Measurements from ENCODE around the gene DYNC1I1.

DYNC1I1 gene

DNA sequence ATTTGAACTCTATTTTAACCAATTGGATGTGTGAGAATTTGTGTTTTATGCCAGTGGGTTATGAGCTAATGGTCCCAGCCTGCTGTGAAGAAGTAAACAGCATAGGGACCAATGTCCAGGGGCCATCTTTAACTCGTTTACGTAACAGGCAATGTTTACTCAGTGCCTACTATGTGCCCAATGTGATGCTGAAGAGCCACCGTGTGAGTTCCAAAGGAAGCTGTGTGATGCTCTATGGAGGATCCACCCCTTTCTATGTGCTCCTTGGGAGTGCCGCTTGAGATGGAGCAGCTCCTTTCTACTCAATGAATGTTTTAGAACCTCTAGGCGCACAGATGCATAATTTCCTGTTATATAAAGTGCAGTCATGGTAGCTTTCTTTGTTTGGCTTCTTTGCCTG is 21.3 kb downstream of the DYNC1I1 start:
- DNase-seq = no peak

- no peak for DNase-seq
Measured at GRCh38 chr7:95794917-95795515, 22.7 kb downstream of the DYNC1I1 start.

GRCh38 chr7:95796617-95797016 is 24.3 kb downstream of the DYNC1I1 start:
- no peak for DNase-seq

DNA sequence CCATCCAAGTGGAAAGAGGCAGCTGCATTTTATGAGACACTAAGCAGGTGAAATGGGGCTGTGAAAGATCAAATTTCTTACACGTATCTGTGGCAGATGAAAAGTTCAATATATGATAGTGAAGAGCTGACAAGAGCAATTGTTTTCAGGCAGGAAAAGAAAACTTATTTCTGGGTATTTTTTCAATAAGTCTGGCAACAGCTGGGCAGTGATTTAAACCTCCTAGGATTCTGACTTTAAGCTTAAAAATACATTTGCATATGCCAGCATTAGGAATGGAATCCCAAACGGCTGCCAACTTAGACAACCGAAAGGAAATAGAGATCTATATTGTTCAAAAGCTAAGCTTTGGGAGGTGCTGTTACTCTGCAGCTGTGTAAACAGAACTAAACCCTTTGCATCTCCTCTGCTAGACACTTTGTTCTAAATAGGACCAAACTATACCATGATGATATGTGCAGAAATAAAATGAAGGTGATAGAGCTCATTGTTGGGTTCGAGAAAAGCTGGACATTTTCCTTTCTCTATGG is 26.1 kb downstream of the DYNC1I1 start:
- DNase-seq = no peak

GRCh38 chr7:95800787-95801186 is 28.4 kb downstream of the DYNC1I1 start:
- no peak for DNase-seq

- no peak for DNase-seq
Measured at GRCh38 chr7:95802270-95802669, 29.9 kb downstream of the DYNC1I1 start.

GRCh38 chr7:95804052-95804451 is 31.7 kb downstream of the DYNC1I1 start:
- DNase-seq = no peak

- DNase-seq = no peak
Measured at GRCh38 chr7:95805909-95806308, 33.6 kb downstream of the DYNC1I1 start.

DNA sequence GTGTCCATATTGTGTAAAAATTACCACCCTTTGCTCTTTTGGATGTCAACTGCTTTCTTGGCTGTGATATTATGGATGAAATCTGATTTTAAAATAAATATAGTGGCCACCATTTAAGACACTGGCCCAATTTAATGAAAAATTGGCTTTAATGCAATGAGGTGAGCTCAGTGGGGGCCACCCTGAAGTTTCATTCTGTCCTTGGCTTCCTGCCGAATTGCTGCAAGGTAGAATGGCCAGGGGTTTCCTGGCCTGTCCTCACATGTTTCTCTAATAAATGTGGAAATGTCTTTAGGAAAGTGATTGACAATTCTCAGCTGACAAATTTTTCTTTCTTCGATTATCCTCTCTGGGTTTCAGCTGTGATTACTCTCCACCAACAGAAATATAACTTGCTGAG is 36.0 kb downstream of the DYNC1I1 start:
- no peak for DNase-seq

DNA sequence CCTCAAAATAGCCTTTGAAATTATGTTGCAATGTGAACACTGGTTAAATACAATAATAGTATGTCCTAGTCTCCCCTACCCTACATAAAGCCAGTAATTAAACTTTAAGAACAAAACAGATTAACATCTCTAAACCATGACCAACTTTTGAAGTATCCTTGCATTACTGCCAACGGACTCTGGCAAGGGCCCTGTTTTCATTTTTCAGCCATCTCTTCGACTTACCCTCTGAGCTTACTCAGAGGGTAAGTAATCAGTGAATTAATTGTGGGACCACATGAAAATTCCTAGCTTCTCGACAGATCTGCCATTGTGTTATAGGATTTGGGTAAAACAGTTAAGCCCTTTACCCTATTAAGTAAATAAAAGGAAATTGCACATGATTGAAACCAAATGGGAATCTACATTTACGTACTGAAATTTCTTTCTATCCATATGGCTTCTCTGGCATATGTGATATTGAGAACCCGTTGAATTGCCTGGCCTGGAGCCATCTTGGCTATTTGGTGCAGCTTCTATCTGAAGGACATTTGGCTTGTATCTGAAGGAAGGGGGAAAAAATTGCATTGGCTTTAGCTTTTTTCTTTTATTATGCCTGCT is 39.6 kb downstream of the DYNC1I1 start:
- no peak for DNase-seq

GRCh38 chr7:95814721-95815120 is 42.4 kb downstream of the DYNC1I1 start:
- no peak for DNase-seq

DNA sequence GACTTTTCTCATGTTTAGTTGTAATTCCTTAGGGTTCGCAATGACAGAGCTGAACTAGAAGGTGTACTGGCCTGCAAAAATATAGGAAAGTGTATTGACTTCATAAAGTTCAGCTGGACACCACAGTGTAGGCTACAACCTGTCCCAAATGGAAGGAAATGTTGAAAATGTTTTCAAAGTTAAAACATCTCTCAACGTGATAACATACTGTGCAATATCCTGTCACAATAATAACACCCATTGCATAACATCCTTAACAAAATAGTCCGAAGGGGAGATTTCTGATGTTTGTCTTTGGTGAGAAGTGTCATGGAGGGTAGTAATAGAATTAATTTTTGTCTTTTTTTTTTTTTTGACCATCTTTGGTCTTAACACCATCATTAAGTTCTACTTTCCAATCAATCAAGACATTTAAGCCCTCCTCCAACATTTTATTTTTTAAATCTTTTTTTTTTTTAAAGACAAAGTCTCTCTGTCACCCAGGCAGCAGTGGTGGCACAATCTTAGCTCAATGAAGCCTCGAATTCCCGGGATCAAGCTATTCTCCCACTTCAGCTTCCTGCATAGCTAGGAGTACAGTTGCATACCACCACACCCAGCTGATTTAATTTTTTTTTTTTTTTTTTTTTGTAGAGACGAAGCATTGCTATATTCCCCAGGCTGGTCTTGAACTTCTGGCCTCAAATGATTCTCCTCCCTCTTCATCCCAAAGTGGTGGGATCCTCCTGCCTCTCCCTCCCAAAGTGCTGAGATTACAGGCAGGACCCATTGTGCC is 45.7 kb downstream of the DYNC1I1 start:
- DNase-seq = no peak

DNA sequence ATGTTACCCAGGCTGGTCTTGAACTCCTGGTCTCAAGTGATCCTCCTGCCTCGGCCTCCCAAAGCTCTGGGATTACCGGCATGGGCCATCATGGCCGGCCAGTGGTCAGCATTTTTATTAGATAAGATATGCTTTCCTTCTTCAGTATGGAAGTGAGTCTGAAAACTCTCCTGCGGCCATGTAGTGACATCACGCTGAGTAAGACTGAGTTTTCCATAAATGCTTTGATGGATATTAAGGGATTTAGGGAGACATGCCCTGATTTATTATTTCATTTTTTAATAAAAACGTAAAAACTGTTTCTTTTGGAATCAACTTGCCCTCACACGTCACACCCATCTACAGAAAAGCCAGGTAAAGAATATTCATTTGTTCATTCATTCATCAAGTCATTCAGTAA is 48.4 kb downstream of the DYNC1I1 start:
- DNase-seq = no peak

GRCh38 chr7:95822717-95823116 is 50.4 kb downstream of the DYNC1I1 start:
- DNase-seq = no peak

DNA sequence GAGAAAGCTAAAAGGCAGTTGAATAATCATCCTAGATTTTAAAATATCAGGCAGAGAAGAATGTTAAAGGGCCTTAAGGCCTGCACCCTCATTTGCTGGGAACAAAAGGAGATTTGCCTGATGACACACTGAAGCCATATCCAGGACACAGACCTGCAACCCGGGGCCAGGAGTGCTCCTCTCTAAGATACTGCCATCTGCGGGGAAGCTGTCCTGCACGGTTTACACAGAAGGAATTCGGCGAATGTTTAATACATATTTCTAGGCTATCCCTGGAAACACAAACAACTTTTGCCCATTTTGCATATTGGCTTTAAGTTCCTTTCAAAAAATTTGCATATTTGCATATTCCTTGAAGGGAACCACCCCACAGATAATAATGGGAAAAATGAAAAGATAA is 52.3 kb downstream of the DYNC1I1 start:
- DNase-seq = no peak

DNA sequence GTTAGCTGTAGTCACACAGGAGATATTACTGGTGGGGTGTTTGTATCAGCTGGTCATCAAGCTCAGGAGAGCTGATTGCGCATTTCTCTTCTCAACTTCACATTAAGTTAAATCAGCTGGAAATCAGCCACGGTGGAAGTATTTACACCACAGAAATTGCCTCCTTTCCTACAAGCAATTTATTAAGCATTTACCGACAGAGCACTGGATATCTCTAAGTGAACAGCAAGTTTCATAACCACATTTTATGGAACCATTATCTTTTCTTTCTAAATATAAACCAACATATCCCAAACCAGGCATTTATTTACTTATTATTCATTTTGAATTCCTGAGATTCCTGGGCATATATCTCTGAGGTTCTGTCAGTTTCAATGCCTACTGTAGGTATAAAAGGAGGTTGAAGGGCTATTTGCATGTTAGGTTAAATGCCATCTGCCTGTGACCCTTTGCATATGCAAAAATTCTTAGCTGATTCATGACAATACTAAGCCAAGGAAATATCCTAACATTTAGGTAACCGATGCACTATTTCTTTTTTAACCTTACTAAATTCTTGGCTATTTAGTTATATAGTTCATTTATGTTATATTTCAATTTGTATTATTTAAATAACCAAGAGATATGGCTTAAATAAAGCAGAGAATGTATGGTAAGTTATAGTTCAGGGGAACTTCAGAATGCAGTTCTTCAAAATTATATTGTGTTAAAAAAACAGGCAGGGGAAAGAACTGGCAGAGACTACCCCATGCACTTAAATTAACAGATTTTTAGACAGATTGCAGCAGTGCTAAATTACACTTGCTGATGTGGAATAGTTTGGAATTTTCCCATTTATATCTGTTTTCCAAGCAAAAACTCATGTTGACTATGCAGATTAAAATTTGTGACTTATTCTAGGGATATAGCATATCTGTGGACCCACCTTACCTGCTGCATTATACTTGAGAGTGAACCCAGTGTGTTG is 56.8 kb downstream of the DYNC1I1 start:
- no peak for DNase-seq

GRCh38 chr7:95840953-95841950 is 68.9 kb downstream of the DYNC1I1 start:
- no peak for DNase-seq

DNA sequence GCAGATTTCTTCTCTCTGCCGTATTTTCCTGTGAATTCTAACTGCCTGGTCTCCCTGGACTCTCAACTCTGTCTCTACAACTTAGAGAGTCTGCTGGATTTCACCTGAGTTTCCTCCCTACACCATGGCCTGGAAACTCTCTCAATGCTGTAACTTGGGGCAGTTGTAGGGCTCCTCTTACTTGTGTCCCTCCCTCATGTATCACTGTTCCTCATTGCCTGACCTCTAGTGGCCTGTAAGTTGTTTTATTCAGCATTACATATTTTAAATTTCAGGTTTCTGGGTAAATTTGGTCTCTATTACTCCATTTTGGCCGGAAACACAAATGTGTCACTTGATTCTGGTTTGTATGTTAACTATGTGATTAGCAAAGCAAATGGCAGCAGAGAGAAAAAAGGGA is 70.9 kb downstream of the DYNC1I1 start:
- DNase-seq = no peak

DNA sequence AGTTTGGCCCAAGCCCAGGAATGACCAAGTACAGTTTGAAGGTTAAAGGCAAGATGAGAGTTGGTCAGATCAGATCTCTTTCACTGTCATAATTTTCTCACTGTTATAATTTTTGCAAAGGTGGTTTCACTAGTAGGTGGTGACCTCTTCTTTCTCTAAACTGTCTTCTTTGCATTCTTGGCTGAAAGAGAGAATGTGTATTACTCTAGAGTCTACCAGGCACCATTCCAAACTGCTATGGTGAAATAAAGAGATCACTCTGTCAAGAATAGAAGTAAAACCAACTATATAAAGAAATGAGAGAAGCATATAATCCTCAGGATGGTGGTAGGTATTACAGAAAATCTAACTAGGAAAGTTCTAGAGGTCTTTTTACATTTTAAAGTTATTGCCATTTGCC is 72.7 kb downstream of the DYNC1I1 start:
- DNase-seq = no peak

GRCh38 chr7:95847061-95847460 is 74.7 kb downstream of the DYNC1I1 start:
- no peak for DNase-seq

- no peak for DNase-seq
Measured at GRCh38 chr7:95859429-95859828, 87.1 kb downstream of the DYNC1I1 start.

GRCh38 chr7:95861041-95861440 is 88.7 kb downstream of the DYNC1I1 start:
- no peak for DNase-seq

Measured in activated CD4-positive, alpha-beta T cell treated with anti-CD3 and anti-CD28 coated beads, Interleukin-2, amount 50 U/mL, for 48 hours (primary cell).